ENCODE results near the gene CCNA2.

CCNA2 gene

GRCh38 chr4:121771869-121772268 lies 51.8 kb downstream of the CCNA2 start:
- no peak for DNase-seq

DNA sequence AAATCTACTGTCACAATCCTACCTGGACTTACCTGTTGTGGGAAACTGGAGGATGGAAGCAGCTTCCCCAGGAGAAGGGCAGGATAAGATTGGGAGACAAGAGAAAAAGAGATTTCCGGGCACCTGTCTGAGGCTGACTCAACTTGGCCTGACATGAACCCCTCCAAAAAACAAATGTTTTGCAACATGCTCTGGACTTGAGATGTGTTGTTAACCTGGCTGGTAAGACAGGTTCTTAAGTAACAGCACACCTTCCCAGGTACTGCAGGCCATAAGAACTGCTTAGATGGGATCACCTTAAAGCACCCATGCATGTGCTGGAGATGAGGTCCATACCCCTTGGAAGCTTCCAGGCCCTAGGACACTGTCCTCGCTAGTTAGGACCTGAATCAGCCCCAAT lies 54.3 kb downstream of the CCNA2 start:
- no peak for DNase-seq

GRCh38 chr4:121767166-121767565 lies 56.5 kb downstream of the CCNA2 start:
- DNase-seq, result no peak

Measured in stimulated activated CD8-positive, alpha-beta memory T cell treated with anti-CD3 and anti-CD28 coated beads, Interleukin-4, amount 100 ng/mL, for 48 hours (primary cell).